Breast epithelium (tissue), 3 donors: ENCODE data around the gene RBM4.

Experiments used
- CTCF ChIP-seq, 3 donors: fragments of 450-650 bp; IDR thresholded peaks; one replicate each; pipeline ENCODE4 v1.5.1; 2016 to 2017; ENCODE audit warnings: antibody characterized with exemption in 3 of 3, mild to moderate bottlenecking in 3 of 3, moderate library complexity in 3 of 3
- POLR2A ChIP-seq: fragments of 450-650 bp; IDR thresholded peaks from one replicate; pipeline ENCODE4 v1.6.1; 2016; ENCODE audit warnings: antibody characterized with exemption, mild to moderate bottlenecking, moderate library complexity

- TF ChIP-seq CTCF (IDR thresholded peaks at IDR 0.05) = no peak
- no peak for TF ChIP-seq POLR2A
Measured at GRCh38 chr11:66591175-66591574, 47.3 kb upstream of the RBM4 start.
